K562 (cell line): ENCODE measurements around the gene STXBP4.

ENCODE experiments used
- CEBPG ChIP-seq, 3 experiments: fragments of 200-800 bp in 1 of 3; sonication (Bioruptor generic) in 1 of 3; sonication (generic) in 1 of 3; formaldehyde crosslinking in 1 of 3; IDR thresholded peaks in 2 of 3; conservative IDR thresholded peaks in 1 of 3; 2 replicates each; pipeline versions ENCODE4 v1.6.1 to v1.8.0; 2016 to 2022; ENCODE audit warnings: missing compliant biosample characterization in 2 of 3, missing genetic modification characterization in 2 of 3, mild to moderate bottlenecking in 1 of 3, missing genetic modification reagents in 1 of 3
- EP300 ChIP-seq: IDR thresholded peaks from 2 replicates; pipeline ENCODE4 v1.6.1; 2012; ENCODE audit warnings: low read length, improper control_type of control experiment
- FIP1L1 ChIP-seq: fragments of 200-400 bp; formaldehyde crosslinking; IDR thresholded peaks from 2 replicates; pipeline ENCODE4 v1.6.1; 2018; ENCODE audit warnings: mild to moderate bottlenecking, low read depth, low read length; ENCODE audit not compliant: poor library complexity, severe bottlenecking
- KHSRP ChIP-seq: fragments of 450-650 bp; IDR thresholded peaks from 2 replicates; pipeline ENCODE4 v1.6.1; 2017
- LARP7 ChIP-seq: fragments of 450-650 bp; IDR thresholded peaks from 2 replicates; pipeline ENCODE4 v1.6.1; 2016
- NFYB ChIP-seq: IDR thresholded peaks from 2 replicates; pipeline ENCODE4 v1.6.1; 2011; ENCODE audit warnings: mild to moderate bottlenecking, moderate library complexity; ENCODE audit not compliant: insufficient read length; ENCODE audit errors: extremely low read depth
- POLR2A ChIP-seq: fragments of 450-650 bp; conservative IDR thresholded peaks from 2 replicates; pipeline ENCODE4 v1.6.1; 2016
- RBBP5 ChIP-seq: fragments of 200-600 bp; sonication (generic); IDR thresholded peaks from 2 replicates; pipeline ENCODE4 v1.6.1; 2012; ENCODE audit warnings: borderline replicate concordance, mild to moderate bottlenecking, low read length, control low read depth, inconsistent platforms; ENCODE audit not compliant: insufficient read depth, poor library complexity, severe bottlenecking
- TEAD1 ChIP-seq, 2 experiments: fragments of 450-650 bp in 1 of 2; sonication (generic) in 1 of 2; formaldehyde crosslinking; IDR thresholded peaks; 2 replicates each; pipeline versions ENCODE4 v1.4.0 to v1.8.0; 2020 to 2022; ENCODE audit warnings: mild to moderate bottlenecking in 2 of 2, missing genetic modification reagents in 1 of 2
- ZNF589 ChIP-seq: fragments of 200-800 bp; sonication (Bioruptor generic); IDR thresholded peaks from 2 replicates; pipeline ENCODE4 v1.6.1; 2016; ENCODE audit warnings: low read depth, missing genetic modification characterization, missing compliant biosample characterization
- TF ChIP-seq, protein P1 (sequence below), 3 experiments: IDR thresholded peaks in 2 of 3; conservative IDR thresholded peaks in 1 of 3; 2 replicates each; pipeline ENCODE4 v1.5.1; 2011 to 2012; ENCODE audit warnings: low read length in 3 of 3, mild to moderate bottlenecking in 3 of 3, control low read depth in 2 of 3, improper control_type of control experiment in 1 of 3, inconsistent platforms in 1 of 3, low read depth in 1 of 3, mixed read lengths in 1 of 3, moderate library complexity in 1 of 3; ENCODE audit not compliant: insufficient read depth in 2 of 3
- TF ChIP-seq, protein P2 (sequence below): fragments of 450-650 bp; IDR thresholded peaks from 2 replicates; pipeline ENCODE4 v1.6.1; 2016; ENCODE audit warnings: antibody characterized with exemption
- TF ChIP-seq, protein P3 (sequence below): IDR thresholded peaks from 2 replicates; pipeline ENCODE4 v1.6.1; 2011; ENCODE audit warnings: borderline replicate concordance, low read depth, mild to moderate bottlenecking, moderate library complexity, low read length; ENCODE audit not compliant: insufficient read depth, poor library complexity, severe bottlenecking

DNA sequence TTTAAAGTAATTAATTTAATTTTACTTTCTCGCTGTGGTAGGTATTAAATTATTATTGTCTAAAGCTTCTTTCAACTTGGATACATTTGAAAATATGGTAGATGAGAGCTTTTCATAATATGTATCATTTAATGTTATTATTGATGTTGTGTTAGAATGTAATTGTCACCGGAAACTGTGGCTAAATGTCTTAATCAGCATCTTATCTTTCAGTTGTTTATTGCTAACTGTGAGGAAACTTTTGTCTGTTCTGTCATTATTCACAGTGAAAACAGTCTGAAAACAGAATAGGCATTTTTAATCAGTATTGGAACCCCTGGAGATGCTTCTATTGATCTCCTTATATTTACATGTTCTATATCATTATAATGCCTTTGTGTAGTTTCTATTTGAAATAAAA is 120.7 kb downstream of the STXBP4 start:
- TF ChIP-seq, protein P1, sequence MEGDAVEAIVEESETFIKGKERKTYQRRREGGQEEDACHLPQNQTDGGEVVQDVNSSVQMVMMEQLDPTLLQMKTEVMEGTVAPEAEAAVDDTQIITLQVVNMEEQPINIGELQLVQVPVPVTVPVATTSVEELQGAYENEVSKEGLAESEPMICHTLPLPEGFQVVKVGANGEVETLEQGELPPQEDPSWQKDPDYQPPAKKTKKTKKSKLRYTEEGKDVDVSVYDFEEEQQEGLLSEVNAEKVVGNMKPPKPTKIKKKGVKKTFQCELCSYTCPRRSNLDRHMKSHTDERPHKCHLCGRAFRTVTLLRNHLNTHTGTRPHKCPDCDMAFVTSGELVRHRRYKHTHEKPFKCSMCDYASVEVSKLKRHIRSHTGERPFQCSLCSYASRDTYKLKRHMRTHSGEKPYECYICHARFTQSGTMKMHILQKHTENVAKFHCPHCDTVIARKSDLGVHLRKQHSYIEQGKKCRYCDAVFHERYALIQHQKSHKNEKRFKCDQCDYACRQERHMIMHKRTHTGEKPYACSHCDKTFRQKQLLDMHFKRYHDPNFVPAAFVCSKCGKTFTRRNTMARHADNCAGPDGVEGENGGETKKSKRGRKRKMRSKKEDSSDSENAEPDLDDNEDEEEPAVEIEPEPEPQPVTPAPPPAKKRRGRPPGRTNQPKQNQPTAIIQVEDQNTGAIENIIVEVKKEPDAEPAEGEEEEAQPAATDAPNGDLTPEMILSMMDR (IDR thresholded peaks at IDR 0.05 in 2 of 3, conservative IDR thresholded peaks at IDR 0.05 in 1 of 3; ENCODE audit: insufficient read depth in 2 of 3, low read depth in 1 of 3, low read length in 3 of 3): no peak
- TF ChIP-seq, protein P2, sequence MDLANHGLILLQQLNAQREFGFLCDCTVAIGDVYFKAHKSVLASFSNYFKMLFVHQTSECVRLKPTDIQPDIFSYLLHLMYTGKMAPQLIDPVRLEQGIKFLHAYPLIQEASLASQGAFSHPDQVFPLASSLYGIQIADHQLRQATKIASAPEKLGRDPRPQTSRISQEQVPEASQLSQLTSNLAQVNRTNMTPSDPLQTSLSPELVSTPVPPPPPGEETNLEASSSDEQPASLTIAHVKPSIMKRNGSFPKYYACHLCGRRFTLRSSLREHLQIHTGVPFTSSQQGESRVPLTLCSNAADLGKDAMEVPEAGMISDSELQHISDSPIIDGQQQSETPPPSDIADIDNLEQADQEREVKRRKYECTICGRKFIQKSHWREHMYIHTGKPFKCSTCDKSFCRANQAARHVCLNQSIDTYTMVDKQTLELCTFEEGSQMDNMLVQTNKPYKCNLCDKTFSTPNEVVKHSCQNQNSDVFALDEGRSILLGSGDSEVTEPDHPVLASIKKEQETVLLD: no peak
- TF ChIP-seq KHSRP (no peak), TEAD1 (CRISPR knock-in tag; IDR thresholded peaks at IDR 0.05) (no peak), POLR2A (no peak), ZNF589 (CRISPR knock-in tag) (no peak), LARP7 (no peak), CEBPG (CRISPR knock-in tag; IDR thresholded peaks at IDR 0.05) (no peak), CEBPG (tag; conservative IDR thresholded peaks at IDR 0.05 in 1 of 2, IDR thresholded peaks at IDR 0.05 in 1 of 2) (no peak), EP300 (no peak), RBBP5 (no peak), FIP1L1 (no peak), NFYB (no peak)
- TF ChIP-seq, protein P3, sequence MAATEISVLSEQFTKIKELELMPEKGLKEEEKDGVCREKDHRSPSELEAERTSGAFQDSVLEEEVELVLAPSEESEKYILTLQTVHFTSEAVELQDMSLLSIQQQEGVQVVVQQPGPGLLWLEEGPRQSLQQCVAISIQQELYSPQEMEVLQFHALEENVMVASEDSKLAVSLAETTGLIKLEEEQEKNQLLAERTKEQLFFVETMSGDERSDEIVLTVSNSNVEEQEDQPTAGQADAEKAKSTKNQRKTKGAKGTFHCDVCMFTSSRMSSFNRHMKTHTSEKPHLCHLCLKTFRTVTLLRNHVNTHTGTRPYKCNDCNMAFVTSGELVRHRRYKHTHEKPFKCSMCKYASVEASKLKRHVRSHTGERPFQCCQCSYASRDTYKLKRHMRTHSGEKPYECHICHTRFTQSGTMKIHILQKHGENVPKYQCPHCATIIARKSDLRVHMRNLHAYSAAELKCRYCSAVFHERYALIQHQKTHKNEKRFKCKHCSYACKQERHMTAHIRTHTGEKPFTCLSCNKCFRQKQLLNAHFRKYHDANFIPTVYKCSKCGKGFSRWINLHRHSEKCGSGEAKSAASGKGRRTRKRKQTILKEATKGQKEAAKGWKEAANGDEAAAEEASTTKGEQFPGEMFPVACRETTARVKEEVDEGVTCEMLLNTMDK: no peak
